OCI-LY1 (cell line): ENCODE measurements around the gene UNC13A.

Experiments
- CTCF ChIP-seq: fragments of 200-600 bp; sonication (generic), shearing (Covaris generic); IDR thresholded peaks from 2 replicates; pipeline ENCODE4 v1.5.1; 2017; ENCODE audit warnings: mild to moderate bottlenecking, antibody characterized with exemption, low read length, moderate library complexity, mixed read lengths
- EZH2 ChIP-seq: fragments of 200-600 bp; sonication (generic), shearing (Covaris generic); IDR thresholded peaks from 2 replicates; pipeline ENCODE4 v1.8.0; 2017; ENCODE audit warnings: borderline replicate concordance, mixed run types, mild to moderate bottlenecking, antibody characterized with exemption, low read length, moderate library complexity, mixed read lengths

- no peak for TF ChIP-seq CTCF
- no peak for TF ChIP-seq EZH2
Measured at GRCh38 chr19:17562097-17562496, 126.1 kb downstream of the UNC13A start.
